ENCODE measurements around the gene PLD1.

GRCh38 chr3:171648069-171648468 is 162.2 kb downstream of the PLD1 start:
- no peak for TF ChIP-seq CTCF (IDR thresholded peaks at IDR 0.05)
- no peak for TF ChIP-seq POLR2A (IDR thresholded peaks at IDR 0.05)

Data from esophagus squamous epithelium (tissue), 4 donors.